HCT116 (cell line): ENCODE data around the gene ZNF581. TPM values are rescaled to one million over a fixed set of nuclear protein-coding genes. Genes with fewer than 3 reads are reported as not detected.

Experiments used
- ATAC-seq: fragments of 200-7000 bp; cut with Tn5 transposase; 2 replicates; pipeline ENCODE4 v1.9.1; 2020; ENCODE audit warnings: mild to moderate bottlenecking, moderate library complexity
- BruUV-seq: library from RNA; stranded (reverse); fragments of 400-500 nt; replicated peaks from 2 replicates; lab custom pipeline; 2021; lab: Mats Ljungman, UMichigan
- CTCF ChIA-PET: fragments of 300-600 bp; sonication (Branson Sonifier 250); formaldehyde crosslinking; loops from one replicate; lab custom pipeline; 2021; ENCODE audit warnings: antibody characterized with exemption; lab: Charles Lee
- POLR2A ChIA-PET: fragments of 300-600, 350-600 bp; sonication (Branson Sonifier 250); formaldehyde crosslinking; loops from one replicate; lab custom pipeline; 2021; ENCODE audit warnings: antibody characterized with exemption; lab: Charles Lee
- RAD21 ChIA-PET, 2 experiments: fragments of 300-600 bp; sonication (Branson Sonifier 250); formaldehyde crosslinking; loops; one replicate each; lab custom pipeline; 2023; ENCODE audit warnings: low total read pairs in 2 of 2; ENCODE audit not compliant: uncharacterized antibody in 2 of 2, unreplicated experiment in 2 of 2, low non-redundant PET in 1 of 2; lab: Charles Lee
- DNase-seq: peaks from one replicate; pipeline ENCODE4 v3.0.0-alpha.2; 2010; ENCODE audit warnings: low read depth, low spot score
- H2AFZ ChIP-seq: fragments of 200-600 bp; shearing (Covaris generic), sonication (generic); 2 replicates; pipeline ENCODE4 v1.6.1; 2017; ENCODE audit warnings: low read depth, mixed run types, mixed read lengths, antibody characterized with exemption, low read length; ENCODE audit not compliant: poor library complexity, severe bottlenecking
- H3K27ac ChIP-seq: 2 replicates; pipeline ENCODE4 v1.5.1; 2012; ENCODE audit warnings: low read depth, low read length
- H3K27me3 ChIP-seq: fragments of 200-600 bp; sonication (generic); 2 replicates; pipeline ENCODE4 v1.6.1; 2016; ENCODE audit warnings: mixed run types, low read length, mixed read lengths; ENCODE audit not compliant: insufficient read depth
- H3K36me3 ChIP-seq, 2 experiments: fragments of 200-500 bp in 1 of 2; fragments of 200-600 bp in 1 of 2; sonication (Bioruptor generic) in 1 of 2; sonication (generic) in 1 of 2; 2 replicates each; pipeline versions ENCODE4 v1.5.1 to v1.6.1; 2014 to 2016; ENCODE audit warnings: low read length in 2 of 2, inconsistent platforms in 1 of 2, mixed read lengths in 1 of 2, mixed run types in 1 of 2; ENCODE audit not compliant: insufficient read depth in 2 of 2, control insufficient read depth in 1 of 2
- H3K4me1 ChIP-seq, 2 experiments: fragments of 200-600 bp in 1 of 2; sonication (generic) in 1 of 2; 2 replicates each; pipeline versions ENCODE4 v1.5.1 to v1.6.1; 2012 to 2017; ENCODE audit warnings: low read length in 2 of 2, inconsistent platforms in 1 of 2, mild to moderate bottlenecking in 1 of 2, mixed read lengths in 1 of 2, mixed run types in 1 of 2, moderate library complexity in 1 of 2; ENCODE audit not compliant: insufficient read depth in 2 of 2, control insufficient read depth in 1 of 2
- H3K4me2 ChIP-seq: fragments of 200-600 bp; sonication (generic); 2 replicates; pipeline ENCODE4 v1.6.1; 2017; ENCODE audit warnings: mixed run types, low read length, mixed read lengths
- H3K4me3 ChIP-seq, 2 experiments: fragments of 200-600 bp in 1 of 2; sonication (generic) in 1 of 2; replicated peaks in 1 of 2; 2 replicates each; pipeline ENCODE4 v1.5.1; 2011 to 2016; ENCODE audit warnings: low read length in 2 of 2, control low read depth in 1 of 2, low read depth in 1 of 2, mild to moderate bottlenecking in 1 of 2, mixed read lengths in 1 of 2, mixed run types in 1 of 2
- H3K79me2 ChIP-seq: fragments of 200-600 bp; sonication (generic); 2 replicates; pipeline ENCODE4 v1.6.1; 2017; ENCODE audit warnings: mild to moderate bottlenecking, mixed run types, low read length, moderate library complexity, mixed read lengths; ENCODE audit not compliant: insufficient read depth
- H3K9ac ChIP-seq: fragments of 200-600 bp; sonication (generic); 2 replicates; pipeline ENCODE4 v1.6.1; 2016; ENCODE audit warnings: low read length, mixed read lengths
- H3K9me2 ChIP-seq: fragments of 200-600 bp; sonication (generic), shearing (Covaris generic); 2 replicates; pipeline ENCODE4 v1.6.1; 2017; ENCODE audit warnings: mixed run types, mild to moderate bottlenecking, moderate library complexity; ENCODE audit not compliant: insufficient read depth
- H3K9me3 ChIP-seq, 2 experiments: fragments of 200-500 bp in 1 of 2; fragments of 200-600 bp in 1 of 2; sonication (Bioruptor generic) in 1 of 2; sonication (generic) in 1 of 2; 2 replicates each; pipeline ENCODE4 v1.6.1; 2014 to 2017; ENCODE audit warnings: low read length in 2 of 2, mixed read lengths in 2 of 2, inconsistent platforms in 1 of 2, low read depth in 1 of 2, mild to moderate bottlenecking in 1 of 2, mixed run types in 1 of 2, moderate library complexity in 1 of 2; ENCODE audit not compliant: control insufficient read depth in 1 of 2, insufficient read depth in 1 of 2
- H4K20me1 ChIP-seq: fragments of 200-600 bp; sonication (generic), shearing (Covaris generic); 2 replicates; pipeline ENCODE4 v1.6.1; 2017; ENCODE audit warnings: mixed run types, mild to moderate bottlenecking, moderate library complexity; ENCODE audit not compliant: insufficient read depth
- CBX3 ChIP-seq: IDR thresholded peaks from 2 replicates; pipeline ENCODE4 v1.6.1; 2012; ENCODE audit warnings: low read depth
- CEBPB ChIP-seq: IDR thresholded peaks from 2 replicates; pipeline ENCODE4 v1.6.1; 2012; ENCODE audit warnings: low read depth
- EGR1 ChIP-seq: IDR thresholded peaks from 2 replicates; pipeline ENCODE4 v1.6.1; 2012; ENCODE audit warnings: low read depth
- ELF1 ChIP-seq: IDR thresholded peaks from 2 replicates; pipeline ENCODE4 v1.6.1; 2012; ENCODE audit warnings: low read depth, borderline replicate concordance
- JUND ChIP-seq: IDR thresholded peaks from 2 replicates; pipeline ENCODE4 v1.6.1; 2012
- REST ChIP-seq: IDR thresholded peaks from 2 replicates; pipeline ENCODE4 v1.6.1; 2012; ENCODE audit warnings: low read depth
- SRF ChIP-seq: IDR thresholded peaks from 2 replicates; pipeline ENCODE4 v1.6.1; 2012; ENCODE audit warnings: low read depth
- ZBTB33 ChIP-seq: IDR thresholded peaks from 2 replicates; pipeline ENCODE4 v1.6.1; 2011; ENCODE audit warnings: mild to moderate bottlenecking, low read length, moderate library complexity; ENCODE audit not compliant: insufficient replicate concordance; ENCODE audit errors: extremely low read depth
- ZNF274 ChIP-seq: fragments of 200-500 bp; sonication (Bioruptor generic); IDR thresholded peaks from 2 replicates; pipeline ENCODE4 v1.6.1; 2014; ENCODE audit warnings: mild to moderate bottlenecking, low read depth, low read length, inconsistent platforms
- intact Hi-C: fragments of 100-400 bp; cut with micrococcal nuclease; formaldehyde crosslinking; loops from 2 replicates; pipeline ENCODE4 v1.10.0; 2022
- total RNA-seq: library from RNA; stranded (reverse); gene quantifications from one replicate; pipeline ENCODE4 v1.2.1, GENCODE V29; 2021; ENCODE audit not compliant: unreplicated experiment
- TF ChIP-seq, protein P1 (sequence below): IDR thresholded peaks from 2 replicates; pipeline ENCODE4 v1.6.1; 2012

Gene ZNF581
- total RNA-seq, 1 experiment from 2014 or later: 44.4 TPM

DNA sequence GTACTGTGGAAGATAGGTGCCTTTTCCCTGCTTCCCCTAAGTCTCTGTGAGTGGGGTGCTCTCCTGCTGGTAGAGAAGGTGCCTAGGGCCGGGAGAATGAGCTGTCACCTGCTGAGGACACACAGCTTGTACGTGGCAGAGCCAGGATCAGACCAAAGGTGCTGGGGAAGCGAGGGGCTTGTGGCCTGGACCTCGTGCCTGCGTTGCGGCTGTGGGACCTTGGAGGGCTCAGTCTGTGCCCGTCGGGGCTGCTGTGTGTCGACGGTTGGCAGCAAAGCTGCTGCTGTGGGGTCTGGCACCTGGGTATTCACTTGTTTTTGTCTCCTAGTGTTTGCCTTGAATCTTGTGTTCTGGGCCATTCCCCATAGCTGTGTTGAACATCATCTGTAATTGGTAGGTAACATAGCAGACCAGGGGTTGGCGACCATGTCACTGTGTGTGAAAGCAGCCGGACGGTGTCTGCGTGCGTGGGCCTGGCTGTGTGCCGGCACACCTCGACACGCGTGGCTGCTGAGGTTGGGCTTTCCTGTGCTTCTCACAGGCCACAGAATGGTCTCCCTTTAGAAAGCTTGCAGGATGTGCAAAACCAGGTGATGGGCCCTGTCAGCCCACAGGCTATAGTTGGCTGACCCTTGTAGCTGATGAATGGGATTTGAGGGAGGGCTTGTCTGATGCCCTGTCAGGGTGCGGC lies 20.5 kb downstream of the ZNF581 start:
- no peak overlapping the region for H3K4me3 ChIP-seq
- peaks cover 99% of the 10 kb centered on the region for H3K79me2 ChIP-seq
- DNase-seq (no peak), ATAC-seq (no peak)
- POLR2A ChIA-PET: no interaction called here
- H3K36me3 ChIP-seq: peaks cover 65 to 79% of the 10 kb centered on the region in 2 experiments
- TF ChIP-seq ELF1: no peak
- TF ChIP-seq JUND: no peak
- TF ChIP-seq EGR1: no peak
- TF ChIP-seq ZNF274: no peak
- TF ChIP-seq, protein P1, sequence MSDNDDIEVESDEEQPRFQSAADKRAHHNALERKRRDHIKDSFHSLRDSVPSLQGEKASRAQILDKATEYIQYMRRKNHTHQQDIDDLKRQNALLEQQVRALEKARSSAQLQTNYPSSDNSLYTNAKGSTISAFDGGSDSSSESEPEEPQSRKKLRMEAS: no peak
- TF ChIP-seq CEBPB: no peak
- TF ChIP-seq CBX3: no peak
- TF ChIP-seq ZBTB33: no peak
- TF ChIP-seq SRF: no peak
- TF ChIP-seq REST: no peak
- H3K27me3 ChIP-seq: no peaks in the 10 kb centered on the region
- H3K4me1 ChIP-seq: peaks cover 5 to 25% of the 10 kb centered on the region in 2 experiments; a peak in 3 of 4 replicates
- no peaks in the 10 kb centered on the region for H3K9me3 ChIP-seq
- no TSS peak for BruUV-seq
- peaks cover 6% of the 10 kb centered on the region; the same call in 1 of the 2 replicates for H4K20me1 ChIP-seq
- H2AFZ ChIP-seq: no peak overlapping the region
- H3K9ac ChIP-seq: no peak overlapping the region
- intact Hi-C loops: no loop called here
- RAD21 ChIA-PET: no interaction called here
- CTCF ChIA-PET: interaction anchor here (1.4 kb wide), 1 partner anchor 8 kb away, joined by 3 read pairs; no protein-coding TSS in a partner anchor
- H3K9me2 ChIP-seq: no peaks in the 10 kb centered on the region
- no peak overlapping the region for H3K4me2 ChIP-seq
- H3K27ac ChIP-seq: no peak overlapping the region
